Epithelial cell of esophagus (primary cell): ENCODE measurements around the gene MYO9B.

ENCODE experiments used
- DNase-seq: peaks from one replicate; pipeline ENCODE4 v3.0.0; 2010; ENCODE audit warnings: low read depth
- H3K4me3 ChIP-seq: 2 replicates; pipeline ENCODE4 v1.5.1; 2011; ENCODE audit warnings: mild to moderate bottlenecking, low read length, control low read depth
- TF ChIP-seq, protein P1 (sequence below): IDR thresholded peaks from 2 replicates; pipeline ENCODE4 v1.5.1; 2011; ENCODE audit warnings: low read depth, mild to moderate bottlenecking, low read length, control low read depth, inconsistent platforms; ENCODE audit not compliant: insufficient read depth; ENCODE audit errors: missing control alignments

The MYO9B gene

DNA sequence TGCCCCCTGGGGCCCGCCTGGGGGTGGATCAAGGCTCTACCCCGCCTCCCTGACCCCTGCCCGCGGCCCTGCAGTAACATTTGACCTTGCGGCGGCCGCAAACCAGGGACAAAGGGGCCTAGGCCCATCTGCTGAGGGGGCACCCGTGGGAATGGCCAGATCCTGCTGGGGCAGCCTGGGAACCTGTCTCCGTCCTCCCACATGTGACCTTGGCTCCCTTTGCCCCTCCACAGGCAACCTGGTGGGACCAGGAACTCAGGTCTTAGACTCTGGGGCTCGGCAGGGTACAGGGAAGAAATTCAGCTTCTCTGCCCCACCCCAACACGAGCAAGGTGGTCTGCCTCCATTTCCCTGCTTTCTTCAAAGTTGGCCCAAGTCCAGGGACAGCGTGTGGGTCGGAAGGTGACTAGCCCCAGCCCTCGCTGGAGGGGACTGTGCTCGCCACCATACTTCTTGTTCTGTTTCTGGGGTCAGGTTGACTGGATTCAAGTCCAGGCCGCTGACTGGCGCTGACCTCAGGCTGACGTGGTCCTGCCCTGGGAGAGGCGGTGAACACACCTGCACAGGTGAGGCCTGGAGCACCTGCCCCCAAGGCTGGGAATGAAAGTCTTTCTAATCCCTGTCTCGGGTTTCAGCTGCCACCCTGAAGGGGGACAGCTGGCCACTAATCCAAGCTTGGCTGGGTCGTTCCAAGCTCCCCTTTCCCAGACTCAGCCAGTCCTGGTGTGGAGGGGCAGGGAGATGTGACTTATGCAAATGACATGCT lies 172.6 kb downstream of the MYO9B start:
- H3K4me3 ChIP-seq, result no peak overlapping the region
- TF ChIP-seq, protein P1, sequence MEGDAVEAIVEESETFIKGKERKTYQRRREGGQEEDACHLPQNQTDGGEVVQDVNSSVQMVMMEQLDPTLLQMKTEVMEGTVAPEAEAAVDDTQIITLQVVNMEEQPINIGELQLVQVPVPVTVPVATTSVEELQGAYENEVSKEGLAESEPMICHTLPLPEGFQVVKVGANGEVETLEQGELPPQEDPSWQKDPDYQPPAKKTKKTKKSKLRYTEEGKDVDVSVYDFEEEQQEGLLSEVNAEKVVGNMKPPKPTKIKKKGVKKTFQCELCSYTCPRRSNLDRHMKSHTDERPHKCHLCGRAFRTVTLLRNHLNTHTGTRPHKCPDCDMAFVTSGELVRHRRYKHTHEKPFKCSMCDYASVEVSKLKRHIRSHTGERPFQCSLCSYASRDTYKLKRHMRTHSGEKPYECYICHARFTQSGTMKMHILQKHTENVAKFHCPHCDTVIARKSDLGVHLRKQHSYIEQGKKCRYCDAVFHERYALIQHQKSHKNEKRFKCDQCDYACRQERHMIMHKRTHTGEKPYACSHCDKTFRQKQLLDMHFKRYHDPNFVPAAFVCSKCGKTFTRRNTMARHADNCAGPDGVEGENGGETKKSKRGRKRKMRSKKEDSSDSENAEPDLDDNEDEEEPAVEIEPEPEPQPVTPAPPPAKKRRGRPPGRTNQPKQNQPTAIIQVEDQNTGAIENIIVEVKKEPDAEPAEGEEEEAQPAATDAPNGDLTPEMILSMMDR, result no peak
- peak; percentile 68 for DNase-seq

DNA sequence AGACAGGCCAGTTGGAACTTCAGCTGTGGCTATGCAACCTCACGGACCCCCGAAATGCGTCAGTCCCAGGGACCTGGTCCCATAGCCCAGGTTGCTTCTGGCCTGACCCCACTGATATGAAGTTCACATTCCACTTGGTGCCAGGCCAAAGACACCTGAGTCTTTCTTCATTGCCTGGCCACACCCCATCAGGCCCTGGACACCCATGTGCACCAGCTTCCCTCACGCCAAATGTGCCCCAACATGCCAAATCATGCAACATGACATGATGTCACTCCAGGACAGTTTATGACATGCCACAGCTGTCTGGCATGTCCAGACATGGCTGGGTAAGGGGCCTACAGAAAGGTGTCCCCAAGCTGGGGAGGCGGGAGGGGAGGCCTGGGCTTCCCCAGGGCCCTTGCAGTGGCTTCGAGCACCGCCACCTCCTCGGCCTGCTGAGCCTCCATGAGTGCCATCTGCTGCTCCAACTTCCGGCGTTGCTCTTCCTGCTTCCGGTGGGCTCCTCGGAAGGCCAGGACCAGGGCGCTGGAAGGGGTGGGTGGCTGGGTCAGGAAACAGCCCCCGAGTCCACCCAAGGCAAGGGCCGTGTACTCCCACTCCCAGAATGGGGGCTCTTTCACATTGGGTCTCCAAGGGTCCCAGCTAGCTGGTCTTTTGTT lies 174.4 kb downstream of the MYO9B start:
- peak; percentile 82 for DNase-seq
- TF ChIP-seq, protein P1, result no peak
- no peak overlapping the region for H3K4me3 ChIP-seq

DNA sequence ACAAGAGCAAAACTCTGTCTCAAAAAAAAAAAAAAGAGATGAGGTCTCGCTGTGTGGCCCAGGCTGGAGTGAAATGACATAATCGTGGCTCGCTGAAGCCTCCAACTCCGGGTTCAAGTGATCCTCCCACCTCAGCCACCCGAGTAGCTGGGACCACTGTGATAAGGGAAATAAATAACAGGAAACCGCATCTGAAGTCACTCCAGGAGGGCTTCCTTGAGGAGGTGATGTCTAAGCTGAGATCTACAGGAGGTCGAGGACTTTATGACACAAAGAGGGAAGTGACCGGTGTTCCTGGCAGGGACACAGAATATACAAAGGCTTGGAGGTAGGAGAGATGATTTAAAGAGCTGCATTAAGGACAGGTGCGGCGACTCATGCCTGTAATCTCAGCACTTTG lies 179.1 kb downstream of the MYO9B start:
- H3K4me3 ChIP-seq, result no peak overlapping the region
- TF ChIP-seq, protein P1, result no peak
- no peak for DNase-seq

DNA sequence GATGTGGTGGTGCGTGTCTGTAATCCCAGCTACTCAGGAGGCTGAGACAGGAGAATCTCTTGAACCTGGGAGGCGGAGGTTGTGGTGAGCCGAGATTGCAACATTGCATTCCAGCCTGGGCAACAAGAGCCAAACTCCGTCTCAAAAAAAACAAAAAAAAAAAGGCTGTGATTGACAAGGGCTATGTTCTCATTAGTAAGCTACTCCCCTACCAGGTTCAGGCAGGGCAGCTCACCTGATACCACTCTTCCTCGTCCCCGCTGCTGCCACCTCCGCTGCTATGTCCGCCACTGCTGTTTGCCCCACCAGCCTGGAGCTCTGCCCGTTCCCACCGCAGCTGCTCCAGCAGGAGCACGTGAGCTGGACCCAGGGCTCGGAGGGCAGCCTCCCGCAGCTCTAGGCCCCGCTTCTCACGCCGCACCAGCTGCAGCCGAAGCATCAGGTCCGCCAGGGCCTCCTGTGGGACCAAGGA lies 179.6 kb downstream of the MYO9B start:
- TF ChIP-seq, protein P1, result no peak
- H3K4me3 ChIP-seq, result no peak overlapping the region
- peak; percentile 61 for DNase-seq

DNA sequence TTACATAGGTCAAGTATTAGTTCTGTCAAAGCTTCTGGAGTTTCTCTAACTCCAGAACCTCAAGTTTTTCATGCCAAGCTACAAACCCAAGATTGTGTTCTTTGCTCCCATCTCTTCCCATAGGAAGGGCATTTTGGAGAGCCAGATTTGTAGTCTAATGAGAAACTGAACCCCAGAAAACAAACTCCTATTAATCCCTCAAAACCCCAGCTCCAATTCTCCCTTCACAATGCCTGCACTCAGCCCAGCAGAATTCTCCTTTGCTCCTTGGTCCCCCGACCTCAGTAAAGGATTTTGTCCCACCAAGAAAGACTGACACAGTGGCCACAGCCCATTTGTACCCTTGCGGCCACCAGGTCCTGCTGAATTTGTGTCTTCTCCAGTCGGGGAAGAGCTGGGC lies 180.6 kb downstream of the MYO9B start:
- TF ChIP-seq, protein P1, result no peak
- DNase-seq, result no peak
- no peak overlapping the region for H3K4me3 ChIP-seq

DNA sequence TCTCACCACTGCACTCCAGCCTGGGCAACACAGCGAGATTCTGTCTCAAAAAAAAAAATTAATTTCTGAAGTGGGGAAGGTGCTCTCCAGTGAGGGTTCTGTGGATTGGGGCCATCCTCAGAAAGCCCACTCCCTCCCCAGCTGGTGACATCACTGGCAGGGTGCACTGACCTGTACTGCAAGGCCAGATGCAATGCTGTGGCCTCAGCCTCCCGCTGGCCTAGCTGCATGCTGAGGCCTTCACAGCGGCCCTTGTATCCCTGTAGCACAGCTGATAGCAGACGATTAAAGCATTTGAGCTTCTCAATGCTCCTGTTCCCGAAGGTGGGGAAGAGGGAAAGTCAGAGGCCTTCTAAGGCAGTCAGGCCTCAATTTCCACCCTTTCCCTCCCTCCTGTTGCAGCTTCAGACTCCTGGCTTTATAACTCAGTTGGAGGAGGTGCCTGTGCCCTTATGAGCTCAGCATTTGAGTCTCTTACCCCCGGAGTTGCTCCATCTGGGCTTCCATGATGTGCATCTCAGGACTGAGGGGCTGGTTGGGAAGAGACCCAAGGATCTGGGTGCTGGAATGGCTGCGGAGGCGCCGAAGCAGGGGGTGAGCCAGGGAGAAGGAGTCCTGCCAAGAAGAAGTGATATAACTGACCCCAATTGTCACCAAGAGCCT lies 183.7 kb downstream of the MYO9B start:
- no peak overlapping the region for H3K4me3 ChIP-seq
- peak; percentile 33 for DNase-seq
- TF ChIP-seq, protein P1, result no peak
